ENCODE measurements around the gene TENT4A.

TENT4A gene

DNA sequence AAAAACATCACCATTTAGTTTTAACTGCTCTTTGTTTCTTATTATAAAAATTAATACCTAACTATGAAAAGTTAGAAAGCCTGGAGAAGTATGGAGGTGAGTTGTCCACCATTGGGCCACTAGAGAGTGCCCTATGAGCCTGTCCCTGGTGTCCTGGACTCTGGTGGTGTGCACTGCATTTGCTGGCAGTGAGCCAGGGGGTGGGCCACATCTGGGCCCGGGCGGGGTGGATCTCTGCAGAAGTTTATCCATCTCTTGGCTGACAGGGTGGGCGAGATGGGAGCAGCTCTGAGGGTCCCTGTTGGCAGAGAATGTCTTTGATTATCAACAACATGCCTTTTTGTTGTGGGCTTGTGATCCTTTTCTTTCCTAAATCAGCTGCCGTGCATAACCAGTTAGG lies 8.2 kb downstream of the TENT4A start:
- TF ChIP-seq, protein P1, sequence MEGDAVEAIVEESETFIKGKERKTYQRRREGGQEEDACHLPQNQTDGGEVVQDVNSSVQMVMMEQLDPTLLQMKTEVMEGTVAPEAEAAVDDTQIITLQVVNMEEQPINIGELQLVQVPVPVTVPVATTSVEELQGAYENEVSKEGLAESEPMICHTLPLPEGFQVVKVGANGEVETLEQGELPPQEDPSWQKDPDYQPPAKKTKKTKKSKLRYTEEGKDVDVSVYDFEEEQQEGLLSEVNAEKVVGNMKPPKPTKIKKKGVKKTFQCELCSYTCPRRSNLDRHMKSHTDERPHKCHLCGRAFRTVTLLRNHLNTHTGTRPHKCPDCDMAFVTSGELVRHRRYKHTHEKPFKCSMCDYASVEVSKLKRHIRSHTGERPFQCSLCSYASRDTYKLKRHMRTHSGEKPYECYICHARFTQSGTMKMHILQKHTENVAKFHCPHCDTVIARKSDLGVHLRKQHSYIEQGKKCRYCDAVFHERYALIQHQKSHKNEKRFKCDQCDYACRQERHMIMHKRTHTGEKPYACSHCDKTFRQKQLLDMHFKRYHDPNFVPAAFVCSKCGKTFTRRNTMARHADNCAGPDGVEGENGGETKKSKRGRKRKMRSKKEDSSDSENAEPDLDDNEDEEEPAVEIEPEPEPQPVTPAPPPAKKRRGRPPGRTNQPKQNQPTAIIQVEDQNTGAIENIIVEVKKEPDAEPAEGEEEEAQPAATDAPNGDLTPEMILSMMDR (IDR thresholded peaks at IDR 0.05; ENCODE audit: extremely low read depth, missing control alignments): no peak
- no peak for DNase-seq (ENCODE audit: low spot score)

DNA sequence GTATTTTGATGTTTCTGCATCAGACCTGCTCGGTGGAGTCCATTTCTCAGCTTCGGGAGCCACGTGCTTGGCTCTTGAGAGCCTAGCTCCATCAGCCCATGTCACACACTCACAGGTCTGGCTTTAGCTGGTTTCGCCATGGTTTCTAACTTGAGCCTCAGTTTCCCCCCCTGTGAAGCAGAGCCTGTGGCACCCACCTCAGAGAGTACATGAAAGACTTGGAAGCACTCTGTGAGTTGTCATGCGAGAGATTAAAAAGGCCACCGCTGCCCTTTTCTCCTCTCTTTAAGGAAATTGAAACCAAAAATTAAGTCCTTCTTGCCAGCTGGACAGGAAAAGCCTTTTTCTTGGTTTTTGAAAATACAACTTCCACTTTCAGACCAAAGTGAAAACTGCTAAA lies 8.8 kb downstream of the TENT4A start:
- TF ChIP-seq, protein P1 (IDR thresholded peaks at IDR 0.05; ENCODE audit: extremely low read depth, missing control alignments): no peak
- peak; percentile 47 for DNase-seq (ENCODE audit: low spot score)

DNA sequence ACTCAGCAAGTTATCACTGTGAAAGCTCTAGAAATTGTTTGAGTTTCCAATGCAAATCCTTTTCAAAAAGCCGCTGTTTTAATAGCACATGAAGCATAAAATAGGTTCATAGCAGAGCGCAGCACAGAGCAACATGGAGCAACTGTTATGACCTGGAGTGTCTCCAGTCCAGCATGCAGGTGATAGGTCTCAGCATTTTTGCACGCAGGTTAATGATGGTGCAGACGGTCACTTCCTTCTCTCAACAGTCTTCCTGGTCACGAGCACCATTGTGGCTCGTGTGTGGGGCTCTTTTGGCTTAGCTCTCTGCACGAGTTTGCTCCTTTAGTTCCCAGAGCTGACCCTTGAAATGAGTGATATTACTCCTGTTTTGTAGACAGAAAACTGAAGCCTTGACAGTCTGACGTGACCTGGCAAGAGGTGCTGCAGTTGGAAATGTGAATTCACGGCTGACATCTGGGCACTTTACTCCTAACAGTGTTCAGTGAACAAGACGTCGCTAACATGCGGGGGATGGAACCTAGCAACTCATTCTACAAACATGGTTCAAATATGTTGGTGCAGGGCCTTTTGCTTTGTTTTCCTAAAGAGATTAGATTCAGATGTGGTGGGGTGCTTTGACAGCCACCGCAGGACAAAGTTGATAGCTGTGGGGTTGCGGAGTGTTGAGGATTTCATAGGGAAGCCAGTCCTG lies 10.0 kb downstream of the TENT4A start:
- TF ChIP-seq, protein P1 (IDR thresholded peaks at IDR 0.05; ENCODE audit: extremely low read depth, missing control alignments): no peak
- DNase-seq (ENCODE audit: low spot score): no peak

DNA sequence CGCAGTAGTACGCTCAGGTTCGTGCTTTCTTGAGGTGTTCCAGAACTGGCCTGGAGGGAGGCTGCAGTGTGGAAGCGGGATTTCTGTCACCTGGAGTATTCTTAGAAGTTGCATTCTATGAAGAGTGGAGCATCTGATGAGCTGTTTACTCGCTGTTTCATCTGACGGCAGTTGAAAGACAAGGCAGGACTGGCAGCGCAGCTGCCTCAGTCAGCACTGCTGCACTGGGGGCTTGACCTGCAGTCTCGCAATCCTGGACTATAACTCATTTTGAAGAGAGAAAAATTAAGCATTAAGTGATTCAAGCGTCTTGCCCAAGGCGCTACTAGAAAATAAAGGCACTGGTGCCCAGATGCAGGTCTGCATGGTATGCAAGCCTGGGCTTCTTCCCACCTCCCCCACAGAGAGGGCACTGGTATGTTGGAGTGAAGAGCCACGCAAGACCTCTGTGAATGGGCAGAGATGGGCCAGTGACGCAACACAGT lies 10.6 kb downstream of the TENT4A start:
- TF ChIP-seq, protein P1 (IDR thresholded peaks at IDR 0.05; ENCODE audit: extremely low read depth, missing control alignments): no peak
- no peak for DNase-seq (ENCODE audit: low spot score)

DNA sequence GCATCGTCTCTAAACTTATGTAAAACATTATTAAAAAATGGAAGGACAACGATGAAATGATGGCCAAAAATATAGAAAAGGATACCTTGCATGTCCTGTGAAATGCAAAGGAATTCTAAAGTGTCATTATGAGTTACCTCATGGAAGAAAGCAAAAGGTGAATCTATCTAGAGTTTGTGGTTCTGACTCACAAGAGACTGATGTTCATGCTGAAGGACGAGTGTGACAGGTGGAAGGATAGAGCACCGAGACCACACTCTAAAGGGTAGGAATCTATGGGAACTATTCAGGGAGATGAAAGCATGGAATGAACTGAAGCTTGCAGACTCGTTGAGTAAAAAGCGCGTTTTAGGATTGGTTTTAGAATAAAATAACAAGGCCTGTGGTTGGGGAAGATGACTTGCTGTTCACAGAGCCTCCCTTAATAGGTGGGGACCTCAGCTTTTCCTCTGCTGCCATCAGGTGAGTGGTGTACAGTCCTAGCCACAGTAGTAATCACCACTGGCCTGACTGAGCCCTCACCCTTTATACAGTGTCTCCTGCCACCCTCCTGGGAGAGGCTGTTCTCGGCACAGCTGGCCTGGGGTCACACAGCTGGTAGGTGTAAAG lies 11.2 kb downstream of the TENT4A start:
- no peak for DNase-seq (ENCODE audit: low spot score)
- TF ChIP-seq, protein P1 (IDR thresholded peaks at IDR 0.05; ENCODE audit: extremely low read depth, missing control alignments): no peak

DNA sequence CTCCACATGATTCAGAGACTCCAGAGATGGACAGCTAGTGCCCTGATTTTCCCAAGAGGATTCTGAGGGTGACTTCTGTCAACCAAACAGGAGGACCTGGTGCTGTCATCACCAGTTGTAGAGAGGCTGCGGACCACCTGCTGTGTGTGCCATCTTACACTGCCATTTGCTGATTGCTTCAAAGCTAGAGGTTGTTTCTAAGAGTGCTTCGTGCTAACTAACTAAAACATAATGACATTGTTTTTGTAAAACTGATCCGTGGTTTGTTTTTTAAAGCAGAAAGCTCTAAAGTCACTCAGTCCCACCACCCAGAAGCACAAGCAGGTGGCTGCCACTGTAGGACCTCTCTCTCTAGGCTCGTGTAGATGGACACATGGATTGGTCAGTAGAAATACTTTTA lies 12.2 kb downstream of the TENT4A start:
- DNase-seq (ENCODE audit: low spot score): no peak
- TF ChIP-seq, protein P1 (IDR thresholded peaks at IDR 0.05; ENCODE audit: extremely low read depth, missing control alignments): no peak

DNA sequence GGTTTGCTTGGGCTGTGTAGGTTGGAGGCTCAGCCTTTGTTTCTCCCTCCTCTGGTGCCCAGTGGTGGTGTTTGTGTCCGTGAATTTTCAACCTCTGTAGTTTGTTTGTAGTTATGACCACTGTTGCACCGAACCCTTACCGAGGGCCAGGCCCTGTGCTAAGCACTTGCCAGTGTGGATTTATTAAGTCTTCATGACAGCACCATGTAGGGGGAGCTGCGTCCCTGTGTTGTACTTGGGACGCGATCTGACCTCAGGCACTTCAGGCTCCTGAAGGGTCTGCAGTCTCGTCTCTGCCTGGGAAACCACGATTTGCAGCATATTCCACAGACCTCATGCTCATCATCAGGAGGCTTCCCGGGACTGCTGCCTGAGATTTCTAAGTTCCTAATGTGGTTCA lies 12.8 kb downstream of the TENT4A start:
- TF ChIP-seq, protein P1 (IDR thresholded peaks at IDR 0.05; ENCODE audit: extremely low read depth, missing control alignments): no peak
- no peak for DNase-seq (ENCODE audit: low spot score)
